NCI-H128 (cell line): ENCODE results near the gene NR3C2.
"Not testable (repeated sequence)": the region's sequence is repeated elsewhere in the genome, so short reads cannot be mapped to it uniquely, and the experiment has no call there.

Experiments used
- DNase-seq: peaks from one replicate; lab custom pipeline; 2025; ENCODE audit not compliant: unreplicated experiment; lab: John Stamatoyannopoulos, UW

The NR3C2 gene

DNA sequence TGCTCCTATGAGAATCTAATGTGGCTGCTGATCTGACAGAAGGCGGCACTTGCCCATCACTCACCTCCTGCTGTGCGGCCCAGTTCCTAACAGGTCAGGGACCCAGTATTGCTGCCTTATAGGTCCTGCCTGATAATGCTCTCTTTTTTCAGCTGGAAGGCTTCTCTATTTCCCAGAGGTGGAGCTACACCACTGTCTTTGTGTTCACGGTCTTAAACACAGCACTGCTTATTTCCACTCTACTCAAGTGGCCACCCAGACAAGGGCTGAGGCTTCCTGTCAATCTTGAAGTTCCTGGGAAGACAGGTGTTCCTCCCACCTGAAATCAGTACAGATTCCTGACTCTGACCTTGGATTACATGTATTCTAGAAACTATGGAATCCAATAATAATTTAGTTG, 270.6 kb downstream of the NR3C2 start:
- no peak for DNase-seq

DNA sequence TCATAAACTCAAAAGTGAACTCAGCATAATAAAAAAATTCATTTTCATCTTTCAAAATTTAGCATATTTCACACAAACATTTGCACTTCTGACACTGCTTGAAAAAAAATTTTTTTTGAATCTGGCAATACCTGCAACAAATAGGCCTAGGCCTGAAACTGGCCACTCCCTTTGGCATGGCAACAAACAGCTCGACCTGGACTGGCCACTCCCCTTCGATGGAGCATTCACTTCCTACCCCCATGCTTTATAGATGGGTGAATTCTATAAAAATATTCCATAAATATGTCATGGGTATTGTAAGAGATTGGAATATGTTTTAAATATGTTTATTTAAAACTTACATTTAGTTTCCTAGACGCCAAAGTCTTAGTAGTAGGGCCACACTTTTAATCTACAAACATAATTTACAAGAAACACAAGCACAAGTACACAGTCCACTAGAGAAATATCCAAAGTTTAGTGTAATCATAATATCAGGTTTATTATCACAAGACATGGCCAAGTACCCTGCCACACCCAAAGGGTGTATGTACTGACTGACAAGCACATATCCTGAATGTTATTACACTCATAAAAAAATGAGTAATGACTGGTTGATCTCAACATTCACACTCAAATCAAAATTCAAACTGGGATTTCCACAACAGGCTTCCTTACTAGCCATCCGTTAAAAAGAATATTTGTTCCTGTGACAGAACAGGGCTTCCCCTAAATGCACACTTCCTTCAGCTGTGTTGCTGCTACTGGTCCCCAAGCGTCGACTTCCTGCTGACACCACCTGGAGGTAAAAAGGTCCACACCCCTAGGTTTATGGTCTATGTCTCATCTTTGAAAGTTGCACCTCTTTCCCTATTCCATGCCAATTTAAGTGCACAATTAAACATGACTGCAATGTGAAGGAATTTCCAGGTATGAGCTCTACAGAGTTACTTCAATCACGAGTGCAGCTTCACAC, 271.5 kb downstream of the NR3C2 start:
- DNase-seq, result no peak

DNA sequence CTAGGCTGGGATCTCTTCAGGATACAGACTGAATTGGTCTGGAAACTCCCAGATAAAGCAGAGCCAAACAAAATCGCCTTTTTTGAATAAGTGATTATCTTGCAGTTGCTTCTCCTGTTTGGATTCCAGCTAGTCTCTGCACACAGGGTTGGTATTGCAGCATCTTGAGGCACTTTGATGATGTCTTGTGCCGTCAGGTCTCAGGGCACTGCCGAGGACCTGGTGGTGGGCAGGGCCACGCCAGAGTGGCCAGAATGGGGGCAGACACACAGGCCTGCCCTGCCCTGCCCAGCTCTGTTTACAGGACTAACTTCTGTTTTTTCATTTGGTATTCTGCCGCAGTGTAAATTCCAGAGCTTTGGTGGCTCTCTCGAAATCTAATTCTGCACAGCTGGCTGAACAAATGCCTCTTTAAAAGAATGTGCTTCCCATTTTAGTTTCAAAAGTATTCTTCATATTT, 276.1 kb downstream of the NR3C2 start:
- DNase-seq, result no peak

DNA sequence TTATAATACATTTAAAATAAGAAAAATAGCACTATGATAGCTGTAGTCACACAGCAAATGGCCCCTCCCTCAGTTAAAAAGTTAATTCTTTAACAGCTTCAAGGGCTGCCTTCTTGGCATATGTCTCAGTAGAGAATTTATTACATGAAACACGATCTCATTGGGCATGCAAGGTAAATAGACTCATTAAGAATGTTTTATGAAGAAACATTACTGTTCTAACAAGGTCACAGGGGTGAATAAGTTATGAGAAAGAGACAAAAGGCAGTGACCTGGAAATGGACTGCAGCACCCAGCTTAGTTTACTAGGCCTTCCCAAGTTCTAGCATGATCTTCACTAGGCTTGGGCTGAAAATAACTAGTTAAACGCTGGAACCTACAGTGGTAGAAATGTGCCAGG, 277.7 kb downstream of the NR3C2 start:
- no peak for DNase-seq

DNA sequence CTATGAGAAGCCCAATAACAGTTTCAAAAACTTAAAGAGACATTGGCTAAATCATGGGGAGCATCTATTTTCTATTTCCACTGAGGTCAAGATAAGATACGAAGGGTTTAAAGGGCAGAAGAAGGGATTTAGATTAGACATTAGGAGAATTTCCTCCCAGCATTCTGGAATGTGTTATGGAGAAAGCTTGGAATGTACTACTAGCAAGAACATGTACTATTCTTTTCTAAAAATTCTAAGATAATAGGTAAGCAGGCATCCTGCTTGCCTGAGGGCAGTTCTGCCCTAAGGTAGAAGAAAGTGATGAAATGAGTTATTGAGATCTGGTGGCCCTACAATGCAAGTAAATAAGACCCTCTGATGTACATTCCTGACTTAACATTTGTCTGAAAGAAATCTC, 279.2 kb downstream of the NR3C2 start:
- DNase-seq, result no peak

DNA sequence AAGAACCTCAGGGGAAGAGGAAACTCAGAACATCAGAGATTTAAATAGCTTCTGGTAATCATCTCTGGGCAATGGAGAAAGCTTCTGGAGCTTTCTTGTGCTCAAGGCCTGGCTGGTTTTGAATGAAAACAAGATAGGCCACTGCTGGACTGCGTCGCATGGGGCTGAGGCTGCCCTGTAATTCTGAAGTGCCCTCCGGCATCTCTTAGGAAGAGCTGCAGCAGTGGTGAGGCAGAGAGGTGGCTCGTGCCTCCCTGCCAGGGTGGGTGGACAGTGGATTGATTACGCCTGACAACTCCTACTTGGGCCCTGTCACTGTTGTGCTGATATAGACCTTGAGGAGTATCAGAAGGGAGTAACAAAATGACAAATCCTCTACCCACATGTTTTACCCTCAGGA, 279.7 kb downstream of the NR3C2 start:
- DNase-seq, result no peak

DNA sequence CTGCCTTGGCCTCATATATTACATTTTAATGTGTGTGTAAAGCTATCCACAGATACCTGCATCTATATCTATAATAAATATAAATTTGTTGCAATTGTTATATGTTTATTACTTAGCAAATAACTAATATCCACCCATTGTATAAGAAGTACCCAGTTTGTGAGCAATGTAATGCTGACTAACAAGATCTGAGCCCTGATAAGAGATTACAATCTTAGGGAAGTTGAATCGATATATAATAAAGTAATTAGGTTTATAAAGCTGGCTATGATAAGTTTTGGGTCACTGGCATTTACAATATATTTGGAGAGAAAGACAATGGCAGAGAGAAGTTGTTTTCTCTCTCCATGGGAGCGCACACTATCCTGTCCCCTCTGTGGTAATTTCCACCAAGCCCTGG, 280.6 kb downstream of the NR3C2 start:
- no peak for DNase-seq

DNA sequence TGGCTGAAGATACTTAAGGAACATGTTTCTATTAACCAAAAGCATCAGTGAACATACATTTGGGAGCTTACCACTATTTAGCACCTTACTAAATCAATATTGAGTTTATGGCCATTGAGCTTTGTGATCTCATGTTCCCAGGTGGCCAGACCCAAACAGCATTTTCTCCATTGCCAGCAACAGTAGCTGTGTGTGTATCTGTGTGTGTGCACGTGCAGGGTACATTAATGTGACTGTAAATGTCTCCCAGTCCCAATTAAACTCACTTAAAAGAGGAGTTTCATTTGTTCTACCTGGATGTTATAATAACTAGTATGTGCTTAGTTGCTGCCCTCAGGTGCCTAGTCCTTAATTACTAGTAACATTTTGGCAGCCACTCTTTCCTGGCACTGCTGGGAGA, 282.4 kb downstream of the NR3C2 start:
- DNase-seq, result no peak

DNA sequence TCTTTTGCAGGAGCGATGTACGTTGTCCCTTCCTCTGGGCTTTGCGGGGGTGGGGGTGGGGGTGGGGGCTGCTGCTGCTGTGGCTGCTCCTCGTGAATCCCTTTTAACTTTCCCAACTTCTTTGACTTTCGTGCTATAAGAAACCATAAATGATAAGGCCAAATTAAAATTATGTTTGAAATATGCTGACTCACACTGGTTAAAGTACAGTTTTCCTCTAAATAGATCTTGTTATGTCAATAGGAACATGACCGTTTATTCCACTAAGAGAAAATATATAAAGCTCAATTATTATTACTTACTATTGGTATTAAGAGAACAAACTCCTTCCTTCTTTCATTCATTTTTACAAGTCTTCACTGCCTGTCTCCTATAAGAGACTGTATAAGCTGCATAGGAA, 287.4 kb downstream of the NR3C2 start:
- DNase-seq, result no peak

DNA sequence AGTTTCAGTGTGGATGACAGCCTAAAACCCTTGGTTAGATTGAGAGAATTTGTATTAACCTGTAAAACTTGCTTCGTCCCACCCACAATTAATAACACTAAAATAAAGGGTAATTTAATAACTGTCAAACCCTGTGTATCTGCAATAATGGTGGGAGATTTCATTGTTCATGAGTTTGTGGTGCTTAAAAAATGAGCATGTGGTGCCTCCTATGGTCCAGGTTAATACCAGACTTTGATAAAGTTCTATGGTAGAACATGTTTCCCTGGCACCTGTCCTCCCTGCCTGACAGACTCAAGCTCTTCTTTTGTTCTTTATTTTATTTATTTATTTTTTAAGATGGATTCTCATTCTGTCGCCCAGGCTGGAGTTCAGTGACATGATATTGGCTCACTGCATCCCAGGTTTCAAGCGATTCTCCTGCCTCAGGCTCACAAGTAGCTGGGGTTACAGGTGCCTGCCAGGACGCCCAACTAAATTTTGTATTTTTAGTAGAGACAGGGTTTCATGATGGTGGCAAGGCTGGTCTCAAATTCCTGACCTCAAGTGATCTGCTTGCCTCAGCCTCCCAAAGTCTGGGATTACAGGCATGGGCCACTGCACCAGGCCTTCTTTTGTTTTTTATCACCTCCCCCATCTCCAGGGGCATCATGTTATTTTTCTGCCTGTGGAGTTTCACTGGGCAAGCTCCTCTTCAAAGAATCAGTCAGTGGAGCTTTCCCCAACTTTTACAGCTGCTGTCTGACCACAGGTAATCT, 289.2 kb downstream of the NR3C2 start:
- no peak for DNase-seq

DNA sequence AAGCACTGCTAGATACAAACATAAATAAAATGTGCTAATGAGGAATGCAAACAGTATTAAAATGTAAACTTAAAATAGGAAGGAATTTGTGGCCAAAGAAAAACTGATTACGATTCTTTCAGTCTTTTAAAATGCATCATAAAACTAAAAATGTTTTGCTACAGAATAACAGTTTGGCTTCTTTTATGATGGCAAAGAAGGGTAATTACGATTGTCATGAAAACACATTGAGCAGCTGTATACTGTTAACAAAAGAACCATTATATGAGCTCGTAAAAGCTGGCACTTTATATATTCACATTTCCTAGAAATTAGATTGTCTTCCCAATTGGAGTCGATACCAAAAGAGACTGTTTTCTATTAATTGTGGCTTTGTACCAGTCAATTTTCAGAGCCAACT, 290.4 kb downstream of the NR3C2 start:
- no peak for DNase-seq

DNA sequence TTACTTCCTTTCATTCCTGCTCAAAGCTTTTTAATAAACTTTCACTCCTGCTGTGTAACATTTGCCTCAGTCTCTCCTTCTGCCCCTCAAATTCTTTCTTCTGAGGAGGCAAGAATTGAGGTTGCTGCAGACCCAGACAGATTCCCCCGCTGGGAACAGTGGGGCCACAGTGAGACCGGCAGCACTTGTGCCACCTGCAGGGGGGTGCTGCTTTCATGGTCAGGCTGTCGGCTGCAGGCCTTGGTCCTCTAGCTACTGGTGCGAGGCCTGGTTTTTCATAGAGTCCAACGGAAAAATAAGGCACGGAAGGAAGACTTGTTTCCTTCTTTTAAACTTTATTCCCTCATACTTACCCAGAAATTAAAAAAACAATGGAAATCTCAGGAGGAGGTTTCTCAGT, 296.7 kb downstream of the NR3C2 start:
- no peak for DNase-seq

DNA sequence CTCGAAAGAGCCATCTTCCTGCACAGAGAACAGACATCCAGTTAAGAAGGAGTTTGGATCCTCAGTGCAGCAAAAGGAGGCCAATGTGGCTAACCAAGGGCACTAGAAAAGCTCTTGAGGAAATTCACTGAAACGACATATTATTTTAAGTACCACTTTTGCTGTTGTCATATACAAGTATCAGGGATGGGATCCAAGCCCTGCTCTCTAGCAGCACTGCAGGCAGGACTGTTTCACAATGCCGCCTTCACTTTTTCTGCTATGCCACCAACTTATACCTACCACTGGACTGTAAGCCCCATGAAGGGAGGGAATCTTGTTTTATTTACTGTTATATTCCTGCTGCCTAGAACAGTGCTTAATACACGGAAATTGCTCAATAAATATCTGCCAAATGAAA, 299.0 kb downstream of the NR3C2 start:
- no peak for DNase-seq

DNA sequence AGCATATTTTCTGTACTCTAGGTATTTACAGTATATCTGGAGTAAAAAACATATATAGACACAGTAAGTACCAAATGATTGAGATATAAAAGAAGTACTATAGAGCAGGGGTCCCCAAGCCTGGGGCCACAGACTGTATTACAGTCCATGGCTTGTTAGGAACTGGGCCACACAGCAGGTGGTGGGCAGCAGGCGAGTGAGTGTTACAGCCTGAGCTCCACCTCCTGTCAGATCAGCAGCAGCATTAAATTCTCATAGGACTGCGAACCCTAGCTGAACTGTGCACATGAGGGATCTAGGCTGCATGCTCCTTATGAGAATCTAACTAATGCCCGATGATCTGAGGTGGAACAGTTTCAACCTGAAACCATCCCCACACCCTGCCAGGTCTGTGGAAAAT, 300.7 kb downstream of the NR3C2 start:
- DNase-seq, result no peak

DNA sequence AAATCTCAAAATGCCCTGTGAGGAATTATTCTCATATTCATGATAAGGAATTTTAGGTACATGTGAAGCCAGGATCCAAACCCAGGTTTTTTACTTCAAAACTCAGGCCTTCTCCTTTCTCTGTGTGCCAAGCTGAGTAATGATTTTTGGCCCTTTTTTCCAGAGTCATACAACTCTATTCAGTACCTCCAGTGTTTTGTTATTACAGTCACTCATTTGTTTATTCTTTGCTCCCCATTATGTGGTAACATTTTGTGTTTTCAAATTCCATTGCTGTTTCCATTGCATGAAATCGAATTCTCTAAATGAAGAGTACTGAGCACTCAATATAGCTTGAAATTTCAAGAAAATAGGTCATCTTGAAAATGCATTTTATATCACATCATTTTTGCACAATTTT, 315.4 kb downstream of the NR3C2 start:
- no peak for DNase-seq

DNA sequence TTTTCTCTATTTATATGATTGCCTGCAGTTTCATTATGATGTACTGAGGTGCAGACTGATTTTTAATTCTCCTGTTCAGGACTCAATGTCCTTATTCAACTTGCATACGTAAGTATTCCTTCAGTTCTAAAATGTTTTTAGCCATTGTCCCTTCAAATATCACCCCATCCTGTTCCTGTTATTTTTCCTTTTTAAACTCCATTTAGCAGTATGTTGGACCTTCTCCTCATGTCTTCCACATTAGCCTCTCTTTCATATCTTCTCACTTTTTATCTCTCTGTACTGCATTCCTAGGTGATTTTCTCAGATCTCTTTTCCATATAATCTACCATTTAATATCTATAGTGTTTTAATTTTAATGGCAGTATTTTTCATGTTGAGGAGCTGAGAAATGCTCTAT, 317.7 kb downstream of the NR3C2 start:
- DNase-seq, result no peak

DNA sequence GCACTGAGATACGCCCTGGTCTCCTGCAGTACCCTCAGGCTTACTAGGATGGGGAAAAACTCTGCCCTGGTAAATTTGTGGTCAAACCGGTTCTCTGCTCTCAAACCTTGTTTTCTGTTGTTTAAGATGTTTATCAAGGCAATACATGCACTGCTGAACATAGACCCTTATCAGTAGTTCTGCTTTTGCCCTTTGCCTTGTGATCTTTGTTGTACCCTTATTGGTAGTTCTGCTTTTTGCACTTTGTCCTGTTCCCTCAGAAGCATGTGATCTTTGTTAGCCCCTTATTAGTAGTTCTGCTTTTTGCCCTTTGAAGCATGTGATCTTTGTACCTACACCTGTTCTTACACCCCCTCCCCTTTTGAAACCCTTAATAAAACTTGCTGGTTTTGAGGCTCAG, 319.1 kb downstream of the NR3C2 start:
- DNase-seq, result not testable (repeated sequence)

DNA sequence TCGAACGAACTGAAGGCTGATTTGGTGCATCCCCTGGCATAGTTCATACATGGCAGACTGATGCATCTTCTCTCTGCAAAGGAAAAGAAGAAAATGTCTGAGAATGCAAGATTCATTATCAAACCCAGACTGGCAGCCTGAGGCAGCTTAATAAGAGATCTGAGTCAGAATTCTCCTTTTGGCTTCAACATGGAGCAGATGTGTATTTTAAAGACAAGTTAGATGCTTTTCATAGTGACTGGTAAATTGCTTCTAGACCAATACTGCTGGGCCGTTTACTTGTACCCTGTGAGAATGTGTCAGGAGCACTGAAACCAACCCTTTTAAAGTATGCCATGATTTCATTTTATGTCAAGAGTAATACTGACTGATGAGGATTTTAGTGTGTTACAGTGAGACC, 322.0 kb downstream of the NR3C2 start:
- no peak for DNase-seq

DNA sequence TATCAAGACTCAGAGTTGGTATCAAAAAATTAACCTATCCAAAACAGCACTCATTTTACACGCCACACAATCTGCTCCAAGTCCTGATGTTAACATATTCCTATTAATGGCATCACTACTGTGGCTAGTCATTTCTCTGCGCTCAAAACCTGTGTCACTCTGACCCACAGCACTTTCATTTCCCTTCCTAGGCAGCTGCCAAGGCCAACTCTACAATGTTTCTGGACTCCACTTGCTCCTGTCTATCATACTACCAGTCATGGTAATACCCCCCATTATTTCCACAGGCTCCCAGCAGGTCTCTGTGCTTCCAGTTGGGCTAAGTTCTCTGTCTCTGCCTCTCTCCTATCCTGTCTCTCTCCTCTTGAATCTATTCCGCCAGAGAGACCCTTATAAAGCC, 323.6 kb downstream of the NR3C2 start:
- DNase-seq, result no peak

DNA sequence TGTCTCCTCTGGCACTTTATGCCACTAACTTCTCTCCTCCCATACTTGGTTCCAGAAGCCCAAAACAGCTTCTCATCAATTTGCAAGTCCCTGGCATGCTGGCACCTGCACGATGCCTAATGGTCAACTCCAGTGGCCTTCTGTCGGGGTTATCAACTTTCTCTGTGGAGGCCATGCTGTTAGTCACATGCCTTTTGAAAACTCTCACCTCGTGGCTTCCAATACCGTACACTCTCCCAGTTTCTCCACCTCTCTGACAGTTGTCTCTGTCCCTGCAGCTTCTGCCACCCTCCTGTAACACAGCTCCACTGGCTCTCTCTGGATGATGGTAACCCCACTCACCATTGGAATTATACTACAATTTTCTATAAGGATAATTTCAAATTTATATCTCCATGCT, 324.0 kb downstream of the NR3C2 start:
- DNase-seq, result no peak

DNA sequence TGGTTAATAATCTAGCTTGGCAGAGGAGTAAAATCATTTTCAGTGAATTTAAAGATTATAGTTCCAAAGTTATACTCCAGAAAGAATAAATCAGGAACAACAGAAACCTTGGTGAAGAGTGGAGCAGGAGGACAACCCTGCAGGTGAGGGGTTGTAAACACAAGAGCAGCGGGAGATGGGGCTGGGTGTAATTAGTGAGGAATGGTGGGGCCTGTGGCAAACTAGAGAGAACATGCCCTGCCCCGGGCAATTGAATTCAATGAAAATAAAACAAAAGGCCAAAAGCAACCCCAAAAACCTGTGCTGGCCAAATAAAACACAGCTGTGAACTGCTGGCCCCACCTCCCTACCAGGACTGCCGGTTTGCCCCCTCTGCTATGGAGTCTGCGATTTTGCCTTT, 325.2 kb downstream of the NR3C2 start:
- no peak for DNase-seq

DNA sequence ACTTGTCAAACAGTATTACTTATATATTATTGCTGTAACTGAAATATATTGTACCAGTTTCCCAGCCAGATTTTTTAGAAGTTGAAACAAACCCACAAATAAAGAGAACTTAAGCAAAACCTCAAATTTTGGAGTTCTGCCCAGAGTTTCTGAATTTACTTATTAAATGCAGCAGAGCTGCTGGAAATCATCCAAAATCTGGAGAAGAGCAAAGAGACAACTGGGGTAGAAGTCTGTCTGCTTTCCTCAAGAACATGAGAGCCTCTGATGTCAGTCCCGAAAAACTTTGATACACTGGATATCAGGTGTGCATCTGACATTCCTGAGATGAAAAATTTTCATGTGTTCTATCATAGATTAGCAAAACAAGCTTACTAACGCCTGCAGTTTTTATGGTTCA, 325.9 kb downstream of the NR3C2 start:
- DNase-seq, result no peak
